ENCODE results near the gene BBX. TPM values are rescaled to one million over a fixed set of nuclear protein-coding genes. Genes with fewer than 3 reads are reported as not detected.

BBX gene
- total and polyA plus RNA-seq, 2 of the 13 experiments (the other 11 are each of a cell fraction or from before 2014, with no cell fraction given), result 13.7 to 23.2 TPM

DNA sequence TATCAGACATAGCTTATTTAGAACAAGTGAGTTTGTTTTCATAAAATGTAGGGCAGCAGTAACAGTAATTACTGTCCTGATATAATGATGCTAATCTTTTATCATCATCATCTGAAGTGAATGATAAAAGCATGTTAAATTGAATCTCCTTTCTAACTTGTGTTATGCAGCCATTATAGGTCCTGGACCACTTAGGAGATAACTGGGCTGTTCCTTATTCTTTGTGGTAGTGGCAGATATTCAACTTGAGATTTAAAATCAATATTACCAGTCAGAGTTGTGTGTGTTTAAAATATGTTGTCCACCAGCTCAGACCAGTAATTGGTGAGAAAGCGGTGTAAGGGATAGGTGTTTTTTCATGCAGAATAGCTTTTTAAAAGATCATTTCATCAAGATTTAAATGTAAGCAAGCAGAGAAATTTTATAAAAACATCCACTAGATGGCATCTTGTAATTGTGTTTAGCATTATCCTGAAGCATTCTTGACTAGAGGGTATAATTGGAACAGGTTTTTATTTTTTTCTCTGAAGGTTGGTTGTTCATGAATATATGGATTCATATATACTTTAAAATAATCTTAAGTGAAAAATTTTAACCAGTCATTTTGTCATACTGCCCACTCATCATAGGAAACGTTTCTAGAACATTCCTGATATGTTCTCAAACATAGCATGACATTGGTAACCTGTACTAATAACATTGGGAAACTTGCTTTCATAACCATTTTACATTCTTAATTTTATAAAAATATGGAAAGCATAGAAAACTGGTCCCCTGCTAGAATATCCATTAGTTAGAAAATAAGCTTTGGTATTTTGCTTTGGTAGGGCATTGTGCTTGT, 153.9 kb downstream of the BBX start:
- Histone ChIP-seq H3K4me1 (ENCODE audit: insufficient read depth, low read length) (peaks cover 31% of the 10 kb centered on the region), H3K9ac (ENCODE audit: insufficient read depth, low read depth, low read length) (no peak overlapping the region), H3K27ac (ENCODE audit: extremely low read length, insufficient read depth, low read length) (no peak overlapping the region), H3K4me3 (replicated peaks in 1 of 3; ENCODE audit: insufficient read depth in 1 of 3, low read depth in 2 of 3, low read length in 3 of 3) (no peak overlapping the region), H4K20me1 (ENCODE audit: insufficient read depth, low read length) (no peaks in the 10 kb centered on the region), H3K27me3 (ENCODE audit: control insufficient read depth in 1 of 2, insufficient read depth in 2 of 2, low read length in 2 of 2) (no peaks in the 10 kb centered on the region), H3K79me2 (ENCODE audit: insufficient read depth, low read length) (no peaks in the 10 kb centered on the region), H3K9me3 (ENCODE audit: low read length) (peaks cover 12% of the 10 kb centered on the region), H3K4me2 (ENCODE audit: low read depth, low read length) (no peak overlapping the region), H3K36me3 (replicated peaks in 1 of 2; ENCODE audit: control insufficient read depth in 1 of 2, insufficient read depth in 2 of 2, low read length in 2 of 2) (no peaks in the 10 kb centered on the region), H2AFZ (ENCODE audit: low read length) (no peak overlapping the region)
- FAIRE-seq (no peak), DNase-seq (ENCODE audit: low spot score) (peak; percentile 31), ATAC-seq (peak; percentile 60)
- 91% methylated on average over 2 of the region's 2 CpGs for WGBS (ENCODE audit: low lambda C conversion rate)
- no TSS peak for BruUV-seq (replicated peaks)
- peak; percentile 71 for TF ChIP-seq STAG1 (CRISPR knock-in tag; IDR thresholded peaks at IDR 0.05)
- no peak for TF ChIP-seq SALL1 (CRISPR knock-in tag; IDR thresholded peaks at IDR 0.05)
- TF ChIP-seq SMC3 (IDR thresholded peaks at IDR 0.05; ENCODE audit: low read length), result peak; percentile 62
- peak; percentile 26; the same call in 1 of the 2 replicates for TF ChIP-seq RAD21 (CRISPR knock-in tag; IDR thresholded peaks at IDR 0.05)
- TF ChIP-seq, protein P1, sequence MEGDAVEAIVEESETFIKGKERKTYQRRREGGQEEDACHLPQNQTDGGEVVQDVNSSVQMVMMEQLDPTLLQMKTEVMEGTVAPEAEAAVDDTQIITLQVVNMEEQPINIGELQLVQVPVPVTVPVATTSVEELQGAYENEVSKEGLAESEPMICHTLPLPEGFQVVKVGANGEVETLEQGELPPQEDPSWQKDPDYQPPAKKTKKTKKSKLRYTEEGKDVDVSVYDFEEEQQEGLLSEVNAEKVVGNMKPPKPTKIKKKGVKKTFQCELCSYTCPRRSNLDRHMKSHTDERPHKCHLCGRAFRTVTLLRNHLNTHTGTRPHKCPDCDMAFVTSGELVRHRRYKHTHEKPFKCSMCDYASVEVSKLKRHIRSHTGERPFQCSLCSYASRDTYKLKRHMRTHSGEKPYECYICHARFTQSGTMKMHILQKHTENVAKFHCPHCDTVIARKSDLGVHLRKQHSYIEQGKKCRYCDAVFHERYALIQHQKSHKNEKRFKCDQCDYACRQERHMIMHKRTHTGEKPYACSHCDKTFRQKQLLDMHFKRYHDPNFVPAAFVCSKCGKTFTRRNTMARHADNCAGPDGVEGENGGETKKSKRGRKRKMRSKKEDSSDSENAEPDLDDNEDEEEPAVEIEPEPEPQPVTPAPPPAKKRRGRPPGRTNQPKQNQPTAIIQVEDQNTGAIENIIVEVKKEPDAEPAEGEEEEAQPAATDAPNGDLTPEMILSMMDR (CRISPR knock-in tag; IDR thresholded peaks at IDR 0.05), result peak; percentile 54
- no peak for TF ChIP-seq ZNF672 (CRISPR knock-in tag; IDR thresholded peaks at IDR 0.05)
- intact Hi-C loops (cut with micrococcal nuclease; ENCODE audit: unreplicated experiment), result loop anchor here (1.0 kb wide), 3 partner anchors 65 to 170 kb away; no protein-coding TSS in a partner anchor
- CTCF ChIA-PET (ENCODE audit: low intra/inter-chr PET ratio, low total read pairs), result interaction anchor here (1.3 to 4.8 kb wide), 4 partner anchors 13 to 251 kb away, joined by 3 to 34 read pairs (median 8); no protein-coding TSS in a partner anchor
- in situ Hi-C loops (cut with HindIII; ENCODE audit: extremely low pct_ligation_motif_present, low pct_unique_long_range_greater_than_20kb), result loop anchor here (5.0 kb wide), 1 partner anchor 66 kb away; no protein-coding TSS in a partner anchor
- POLR2A ChIA-PET, result no interaction called here
